T-helper 17 cell (primary cell): ENCODE data around the gene NUFIP2. TPM values are rescaled to one million over a fixed set of nuclear protein-coding genes. Genes with fewer than 3 reads are reported as not detected.
A peak's percentile ranks its signal among the peaks of the same experiment; 100 is the strongest.
"Not testable (repeated sequence)": the region's sequence is repeated elsewhere in the genome, so short reads cannot be mapped to it uniquely, and the experiment has no call there.

Experiments used
- ATAC-seq: fragments of 150-1000 bp; cut with Tn5 transposase; 2 replicates; pipeline ENCODE4 v1.10.0; 2021; ENCODE audit warnings: mild to moderate bottlenecking, moderate library complexity
- DNase-seq, 3 donors: peaks; one replicate each; pipeline versions ENCODE4 v3.0.0 to v3.0.0-alpha.2; 2020 to 2021
- H3K9me3 ChIP-seq: one replicate; pipeline ENCODE4 v1.7.0; 2013; ENCODE audit warnings: low read length, mild to moderate bottlenecking; ENCODE audit not compliant: control insufficient read depth, poor library complexity, severe bottlenecking
- H3K27ac Mint-ChIP-seq: one replicate; pipeline ENCODE4 v1.8.0; 2022; ENCODE audit warnings: mild to moderate bottlenecking, moderate library complexity, mixed read lengths
- H3K27me3 Mint-ChIP-seq: one replicate; pipeline ENCODE4 v1.8.0; 2022; ENCODE audit warnings: mixed read lengths
- H3K36me3 Mint-ChIP-seq: one replicate; pipeline ENCODE4 v1.8.0; 2022; ENCODE audit warnings: low read depth, mixed read lengths
- H3K4me1 Mint-ChIP-seq: one replicate; pipeline ENCODE4 v1.8.0; 2022; ENCODE audit warnings: mild to moderate bottlenecking, mixed read lengths
- H3K4me3 Mint-ChIP-seq: one replicate; pipeline ENCODE4 v1.8.0; 2022; ENCODE audit warnings: mild to moderate bottlenecking, moderate library complexity, mixed read lengths
- total RNA-seq, 4 donors: library from RNA in 2 of 4; stranded (reverse) in 2 of 4; gene quantifications; one replicate each; pipeline ENCODE4 v1.2.3 and lab custom pipeline; 2022 to 2026

NUFIP2 gene
- total RNA-seq, 2 donors from 2014 or later, result 70.0 to 76.8 TPM

- Mint-ChIP-seq H3K4me1 (peaks cover 27% of the 10 kb centered on the region), H3K4me3 (peak overlapping the region; percentile 100), H3K27me3 (no peaks in the 10 kb centered on the region), H3K36me3 (peaks cover 3% of the 10 kb centered on the region), H3K27ac (peak overlapping the region; percentile 98)
- no peak for ATAC-seq
- no peak for DNase-seq
- H3K9me3 ChIP-seq, result no peaks in the 10 kb centered on the region
Observed at GRCh38 chr17:29294580-29294900, 592 bp upstream of the NUFIP2 start.

- peaks cover 3% of the 10 kb centered on the region for H3K36me3 Mint-ChIP-seq
- peak; percentile 44 for ATAC-seq
Observed at GRCh38 chr17:29292992-29293889, 707 bp downstream of the NUFIP2 start.

GRCh38 chr17:29292071-29292991 is 1.6 kb downstream of the NUFIP2 start:
- Mint-ChIP-seq H3K4me1 (peaks cover 43% of the 10 kb centered on the region), H3K36me3 (peaks cover 5% of the 10 kb centered on the region), H3K27me3 (no peaks in the 10 kb centered on the region), H3K27ac (peak overlapping the region; percentile 85), H3K4me3 (peak overlapping the region; percentile 100)
- ATAC-seq (no peak), DNase-seq (peak; percentile 28 to 48 (median 42))
- H3K9me3 ChIP-seq, result no peaks in the 10 kb centered on the region

More at GRCh38 chr17:29292992-29293889, 707 bp downstream of the NUFIP2 start:
- Mint-ChIP-seq H3K4me3 (peak overlapping the region; percentile 100), H3K27me3 (no peaks in the 10 kb centered on the region), H3K4me1 (peaks cover 37% of the 10 kb centered on the region), H3K27ac (peak overlapping the region; percentile 98)
- DNase-seq, result peak; percentile 24 to 52 (median 49)
- H3K9me3 ChIP-seq, result no peaks in the 10 kb centered on the region

- peak overlapping the region; percentile 85 for H3K27ac Mint-ChIP-seq
- H3K9me3 ChIP-seq, result no peaks in the 10 kb centered on the region
- peak overlapping the region; percentile 84 for H3K4me3 Mint-ChIP-seq
- no peaks in the 10 kb centered on the region for H3K27me3 Mint-ChIP-seq
- ATAC-seq (no peak), DNase-seq (peak in 1 of 3 donors; percentile 13)
- H3K4me1 Mint-ChIP-seq, result peaks cover 53% of the 10 kb centered on the region
- H3K36me3 Mint-ChIP-seq, result peaks cover 8% of the 10 kb centered on the region
Observed at GRCh38 chr17:29291163-29291752, 2.7 kb downstream of the NUFIP2 start.

GRCh38 chr17:29289852-29290251 is 4.1 kb downstream of the NUFIP2 start:
- peaks cover 55% of the 10 kb centered on the region for H3K4me1 Mint-ChIP-seq
- peak overlapping the region; percentile 67 for H3K27ac Mint-ChIP-seq
- H3K36me3 Mint-ChIP-seq, result peaks cover 8% of the 10 kb centered on the region
- no peaks in the 10 kb centered on the region for H3K9me3 ChIP-seq
- H3K27me3 Mint-ChIP-seq, result no peaks in the 10 kb centered on the region
- DNase-seq (no peak), ATAC-seq (no peak)
- peak overlapping the region; percentile 69 for H3K4me3 Mint-ChIP-seq

GRCh38 chr17:29283961-29284360 is 10.0 kb downstream of the NUFIP2 start:
- H3K27me3 Mint-ChIP-seq, result no peaks in the 10 kb centered on the region

GRCh38 chr17:29283496-29283895 is 10.5 kb downstream of the NUFIP2 start:
- no peaks in the 10 kb centered on the region for H3K27me3 Mint-ChIP-seq
- peak overlapping the region; percentile 69 for H3K4me3 Mint-ChIP-seq
- H3K9me3 ChIP-seq, result peaks cover 4% of the 10 kb centered on the region
- H3K4me1 Mint-ChIP-seq, result peaks cover 35% of the 10 kb centered on the region
- peak overlapping the region; percentile 73 for H3K27ac Mint-ChIP-seq
- H3K36me3 Mint-ChIP-seq, result peaks cover 11% of the 10 kb centered on the region
- peak; percentile 53 for ATAC-seq
- DNase-seq, result no peak

More at GRCh38 chr17:29283961-29284360, 10.0 kb downstream of the NUFIP2 start:
- Mint-ChIP-seq H3K4me3 (peak overlapping the region; percentile 69), H3K27ac (peak overlapping the region; percentile 73), H3K4me1 (peaks cover 40% of the 10 kb centered on the region), H3K36me3 (peaks cover 11% of the 10 kb centered on the region)
- ATAC-seq (no peak), DNase-seq (no peak)
- H3K9me3 ChIP-seq, result peaks cover 4% of the 10 kb centered on the region

GRCh38 chr17:29279397-29280070 is 14.4 kb downstream of the NUFIP2 start:
- no peak for DNase-seq
- Mint-ChIP-seq H3K4me1 (peaks cover 33% of the 10 kb centered on the region), H3K36me3 (peaks cover 8% of the 10 kb centered on the region), H3K27me3 (no peaks in the 10 kb centered on the region), H3K27ac (peak overlapping the region; percentile 27), H3K4me3 (no peak overlapping the region)
- H3K9me3 ChIP-seq, result peaks cover 4% of the 10 kb centered on the region
- no peak for ATAC-seq

- H3K9me3 ChIP-seq, result peaks cover 4% of the 10 kb centered on the region
- Mint-ChIP-seq H3K4me3 (peak overlapping the region; percentile 12), H3K4me1 (peaks cover 37% of the 10 kb centered on the region), H3K27ac (peak overlapping the region; percentile 9), H3K27me3 (no peaks in the 10 kb centered on the region), H3K36me3 (peaks cover 7% of the 10 kb centered on the region)
- DNase-seq (no peak), ATAC-seq (no peak)
Observed at GRCh38 chr17:29278692-29279091, 15.3 kb downstream of the NUFIP2 start.

GRCh38 chr17:29273924-29274323 is 20.0 kb downstream of the NUFIP2 start:
- H3K27me3 Mint-ChIP-seq, result no peaks in the 10 kb centered on the region
- H3K36me3 Mint-ChIP-seq, result peaks cover 4% of the 10 kb centered on the region
- H3K9me3 ChIP-seq, result no peaks in the 10 kb centered on the region
- H3K27ac Mint-ChIP-seq, result peak overlapping the region; percentile 80
- DNase-seq, result no peak
- H3K4me1 Mint-ChIP-seq, result peaks cover 41% of the 10 kb centered on the region
- ATAC-seq, result no peak
- H3K4me3 Mint-ChIP-seq, result peak overlapping the region; percentile 43

- H3K4me1 Mint-ChIP-seq, result peaks cover 37% of the 10 kb centered on the region
- H3K27ac Mint-ChIP-seq, result peak overlapping the region; percentile 80
- H3K9me3 ChIP-seq, H3K27me3 Mint-ChIP-seq, H3K4me3 Mint-ChIP-seq, DNase-seq, H3K36me3 Mint-ChIP-seq, ATAC-seq: not testable (repeated sequence)
Observed at GRCh38 chr17:29271980-29272379, 22.0 kb downstream of the NUFIP2 start.

GRCh38 chr17:29263916-29264315 is 30.0 kb downstream of the NUFIP2 start:
- no peak for DNase-seq
- ATAC-seq, result no peak
- H3K9me3 ChIP-seq, result no peaks in the 10 kb centered on the region
- Mint-ChIP-seq H3K27ac (no peak overlapping the region), H3K4me1 (peaks cover 16% of the 10 kb centered on the region), H3K4me3 (no peak overlapping the region), H3K27me3 (no peaks in the 10 kb centered on the region), H3K36me3 (peaks cover 2% of the 10 kb centered on the region)
